Keratinocyte (primary cell): ENCODE results near the gene FBXW10B. TPM values are rescaled to one million over a fixed set of nuclear protein-coding genes. Genes with fewer than 3 reads are reported as not detected.

Experiments used
- DNase-seq: peaks from one replicate; pipeline ENCODE4 v3.0.0-alpha.2; 2011; ENCODE audit warnings: low read depth, missing footprints, low spot score
- FAIRE-seq: peaks from 2 replicates; lab custom pipeline; 2011; peaks lifted over from hg19 to GRCh38; lab: Jason Lieb, UNC
- H2AFZ ChIP-seq: 2 replicates; pipeline ENCODE4 v1.6.0; 2012; ENCODE audit warnings: low read length, control low read depth, inconsistent platforms; ENCODE audit not compliant: control insufficient read depth
- H3K27ac ChIP-seq: 2 replicates; pipeline ENCODE4 v1.5.1; 2011; ENCODE audit warnings: low read length; ENCODE audit not compliant: control insufficient read depth, insufficient read depth
- H3K27me3 ChIP-seq: 3 replicates; pipeline ENCODE4 v1.6.0; 2011; ENCODE audit warnings: low read length; ENCODE audit not compliant: control insufficient read depth, insufficient read depth; ENCODE audit errors: extremely low read depth
- H3K36me3 ChIP-seq, 2 experiments: 2 replicates in 1 of 2; 3 replicates in 1 of 2; pipeline ENCODE4 v1.5.1; 2011; ENCODE audit warnings: low read length in 2 of 2, mild to moderate bottlenecking in 1 of 2; ENCODE audit not compliant: control insufficient read depth in 2 of 2, insufficient read depth in 2 of 2; ENCODE audit errors: extremely low read depth in 1 of 2
- H3K4me1 ChIP-seq: 3 replicates; pipeline ENCODE4 v1.5.1; 2011; ENCODE audit warnings: low read length; ENCODE audit not compliant: control insufficient read depth, insufficient read depth; ENCODE audit errors: extremely low read depth
- H3K4me2 ChIP-seq: 3 replicates; pipeline ENCODE4 v1.6.0; 2011; ENCODE audit warnings: low read depth, low read length; ENCODE audit not compliant: control insufficient read depth, insufficient read depth; ENCODE audit errors: extremely low read depth
- H3K4me3 ChIP-seq, 3 experiments: fragments of 200-600 bp in 1 of 3; sonication (generic) in 1 of 3; 2 replicates in 2 of 3; 3 replicates in 1 of 3; pipeline ENCODE4 v1.5.1; 2011 to 2016; ENCODE audit warnings: low read length in 3 of 3, mild to moderate bottlenecking in 3 of 3, control low read depth in 2 of 3, inconsistent platforms in 1 of 3, low read depth in 1 of 3, mixed read lengths in 1 of 3, mixed run types in 1 of 3, moderate library complexity in 1 of 3; ENCODE audit not compliant: control insufficient read depth in 2 of 3, insufficient read depth in 2 of 3; ENCODE audit errors: extremely low read depth in 1 of 3
- H3K79me2 ChIP-seq: 2 replicates; pipeline ENCODE4 v1.6.0; 2012; ENCODE audit warnings: low read length; ENCODE audit not compliant: control insufficient read depth, insufficient read depth
- H3K9ac ChIP-seq: 3 replicates; pipeline ENCODE4 v1.6.0; 2011; ENCODE audit warnings: low read length; ENCODE audit not compliant: control insufficient read depth, insufficient read depth; ENCODE audit errors: extremely low read depth
- H3K9me1 ChIP-seq: 3 replicates; pipeline ENCODE4 v1.6.0; 2011; ENCODE audit warnings: low read length; ENCODE audit not compliant: control insufficient read depth, insufficient read depth; ENCODE audit errors: extremely low read depth
- H3K9me3 ChIP-seq: 2 replicates; pipeline ENCODE4 v1.5.1; 2012; ENCODE audit warnings: low read depth, low read length; ENCODE audit not compliant: control insufficient read depth
- H4K20me1 ChIP-seq: 3 replicates; pipeline ENCODE4 v1.6.0; 2011; ENCODE audit warnings: low read length; ENCODE audit not compliant: control insufficient read depth, insufficient read depth; ENCODE audit errors: extremely low read depth
- EZH2 ChIP-seq: IDR thresholded peaks from one replicate; pipeline ENCODE4 v1.6.1; 2012; ENCODE audit warnings: inconsistent platforms, mild to moderate bottlenecking, low read length, moderate library complexity
- dilution Hi-C: fragments of 300-500 bp; cut with MboI; formaldehyde crosslinking; loops from one replicate; pipeline ENCODE4 v1.7.0; 2020; ENCODE audit warnings: low sequenced_read_pairs; ENCODE audit not compliant: extremely low pct_ligation_motif_present
- polyA plus RNA-seq, 5 experiments: library from polyadenylated mRNA; depleted of rRNA in 3 of 5; stranded (reverse) in 3 of 5; stranded (forward) in 1 of 5; unstranded in 1 of 5; fragments of >200 nt; gene quantifications; 1 replicate in 1 of 5; 2 replicates in 3 of 5; 3 replicates in 1 of 5; pipeline versions ENCODE4 v1.2.1 to v1.2.3, GENCODE V29; 2011 to 2012; ENCODE audit warnings: missing spikeins in 2 of 5, low read depth in 1 of 5, low replicate concordance in 1 of 5
- TF ChIP-seq, protein P1 (sequence below), 3 experiments: IDR thresholded peaks in 1 of 3; conservative IDR thresholded peaks in 1 of 3; optimal IDR thresholded peaks in 1 of 3; 2 replicates in 2 of 3; 3 replicates in 1 of 3; pipeline versions ENCODE3 to v1.5.1; 2011; ENCODE audit warnings: low read length in 3 of 3, mild to moderate bottlenecking in 3 of 3, moderate library complexity in 2 of 3, control low read depth in 1 of 3, inconsistent platforms in 1 of 3; ENCODE audit not compliant: insufficient read depth in 2 of 3; ENCODE audit errors: extremely low read depth in 1 of 3

Gene FBXW10B
- polyA plus RNA-seq, 1 donor (not counting 4 experiments of a cell fraction or from before 2014, with no cell fraction given): 4.4 TPM

DNA sequence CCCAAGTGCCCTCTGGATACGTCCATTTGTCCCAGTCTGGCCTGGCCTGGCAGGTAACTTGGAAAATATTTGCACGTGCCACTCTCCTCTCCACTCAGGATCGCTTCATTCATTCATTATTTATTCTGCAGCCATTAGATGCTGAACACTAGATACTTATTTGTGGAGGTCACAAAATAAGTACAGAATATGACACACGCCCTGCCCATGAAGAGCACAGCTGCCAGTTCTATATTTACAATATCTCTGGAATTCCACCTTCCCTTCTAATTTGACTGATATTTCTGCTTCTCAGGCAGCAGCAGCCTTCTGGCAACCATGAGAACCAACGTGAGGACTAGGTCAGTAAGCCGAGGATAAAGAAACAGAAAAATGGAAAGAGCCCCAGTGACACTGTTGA, 43.7 kb upstream of the FBXW10B start:
- dilution Hi-C loops: no loop called here
- Histone ChIP-seq H2AFZ (no peak overlapping the region), H3K4me1 (peaks cover 26% of the 10 kb centered on the region), H3K27ac (no peak overlapping the region), H3K9me3 (no peaks in the 10 kb centered on the region), H3K79me2 (no peaks in the 10 kb centered on the region), H3K4me3 (no peak overlapping the region), H3K36me3 (peaks cover 0 to 2% of the 10 kb centered on the region in 2 experiments), H3K4me2 (no peak overlapping the region), H3K9ac (no peak overlapping the region), H4K20me1 (no peaks in the 10 kb centered on the region), H3K9me1 (no peaks in the 10 kb centered on the region), H3K27me3 (no peaks in the 10 kb centered on the region)
- FAIRE-seq (no peak), DNase-seq (no peak)
- TF ChIP-seq EZH2: no peak
- TF ChIP-seq, protein P1, sequence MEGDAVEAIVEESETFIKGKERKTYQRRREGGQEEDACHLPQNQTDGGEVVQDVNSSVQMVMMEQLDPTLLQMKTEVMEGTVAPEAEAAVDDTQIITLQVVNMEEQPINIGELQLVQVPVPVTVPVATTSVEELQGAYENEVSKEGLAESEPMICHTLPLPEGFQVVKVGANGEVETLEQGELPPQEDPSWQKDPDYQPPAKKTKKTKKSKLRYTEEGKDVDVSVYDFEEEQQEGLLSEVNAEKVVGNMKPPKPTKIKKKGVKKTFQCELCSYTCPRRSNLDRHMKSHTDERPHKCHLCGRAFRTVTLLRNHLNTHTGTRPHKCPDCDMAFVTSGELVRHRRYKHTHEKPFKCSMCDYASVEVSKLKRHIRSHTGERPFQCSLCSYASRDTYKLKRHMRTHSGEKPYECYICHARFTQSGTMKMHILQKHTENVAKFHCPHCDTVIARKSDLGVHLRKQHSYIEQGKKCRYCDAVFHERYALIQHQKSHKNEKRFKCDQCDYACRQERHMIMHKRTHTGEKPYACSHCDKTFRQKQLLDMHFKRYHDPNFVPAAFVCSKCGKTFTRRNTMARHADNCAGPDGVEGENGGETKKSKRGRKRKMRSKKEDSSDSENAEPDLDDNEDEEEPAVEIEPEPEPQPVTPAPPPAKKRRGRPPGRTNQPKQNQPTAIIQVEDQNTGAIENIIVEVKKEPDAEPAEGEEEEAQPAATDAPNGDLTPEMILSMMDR (optimal IDR thresholded peaks at IDR 0.05 in 1 of 3, IDR thresholded peaks at IDR 0.05 in 1 of 3, conservative IDR thresholded peaks at IDR 0.05 in 1 of 3; ENCODE audit: extremely low read depth in 1 of 3, insufficient read depth in 2 of 3, low read length in 3 of 3): no peak

DNA sequence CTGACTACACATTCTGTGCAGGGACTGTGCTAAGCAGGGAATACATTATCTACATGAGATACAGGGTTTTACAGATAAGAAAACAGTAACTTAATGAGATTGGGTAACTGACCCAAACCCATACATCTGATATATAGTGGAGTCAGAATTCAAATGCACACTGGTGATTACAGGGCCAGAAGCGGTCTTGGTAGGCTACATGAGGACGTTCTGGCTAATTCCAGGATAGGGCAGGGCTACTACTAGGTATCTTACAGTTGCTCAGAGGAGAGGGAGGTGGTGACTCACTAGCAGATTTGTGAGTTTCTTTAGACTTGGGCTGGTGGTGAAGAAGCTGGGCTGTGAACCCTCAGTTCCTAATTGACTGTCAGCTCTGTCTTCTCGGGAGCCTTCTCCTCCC, 43.2 kb upstream of the FBXW10B start:
- TF ChIP-seq EZH2: no peak
- TF ChIP-seq, protein P1 (optimal IDR thresholded peaks at IDR 0.05 in 1 of 3, IDR thresholded peaks at IDR 0.05 in 1 of 3, conservative IDR thresholded peaks at IDR 0.05 in 1 of 3; ENCODE audit: extremely low read depth in 1 of 3, insufficient read depth in 2 of 3, low read length in 3 of 3): no peak
- dilution Hi-C loops: no loop called here
- peaks cover 30% of the 10 kb centered on the region for H3K4me1 ChIP-seq
- DNase-seq: no peak
- no peaks in the 10 kb centered on the region for H3K79me2 ChIP-seq
- no peak overlapping the region for H3K4me3 ChIP-seq
- H3K4me2 ChIP-seq: peak overlapping the region; percentile 11
- H3K9ac ChIP-seq: no peak overlapping the region
- no peak overlapping the region for H3K27ac ChIP-seq
- no peaks in the 10 kb centered on the region for H3K9me3 ChIP-seq
- no peak for FAIRE-seq
- peaks cover 0 to 2% of the 10 kb centered on the region in 2 experiments for H3K36me3 ChIP-seq
- H4K20me1 ChIP-seq: no peaks in the 10 kb centered on the region
- no peak overlapping the region for H2AFZ ChIP-seq
- H3K27me3 ChIP-seq: no peaks in the 10 kb centered on the region
- no peaks in the 10 kb centered on the region for H3K9me1 ChIP-seq
